Testis (tissue), 2 donors: ENCODE data around the gene OLFML1.

Source experiments
- CTCF ChIP-seq, 3 experiments: fragments of 450-650 bp in 2 of 3; fragments of 200-600 bp in 1 of 3; sonication (generic) in 1 of 3; IDR thresholded peaks; one replicate each; pipeline ENCODE4 v1.5.1; 2016 to 2019; ENCODE audit warnings: antibody characterized with exemption in 3 of 3, mild to moderate bottlenecking in 2 of 3, moderate library complexity in 1 of 3
- POLR2A ChIP-seq: fragments of 450-650 bp; IDR thresholded peaks from one replicate; pipeline ENCODE4 v1.6.1; 2017; ENCODE audit warnings: antibody characterized with exemption, mild to moderate bottlenecking, moderate library complexity

- TF ChIP-seq CTCF (IDR thresholded peaks at IDR 0.05) (no peak), POLR2A (no peak)
Observed at GRCh38 chr11:7486098-7486780, 933 bp downstream of the OLFML1 start.
